ENCODE measurements around the gene SASS6.

The SASS6 gene

DNA sequence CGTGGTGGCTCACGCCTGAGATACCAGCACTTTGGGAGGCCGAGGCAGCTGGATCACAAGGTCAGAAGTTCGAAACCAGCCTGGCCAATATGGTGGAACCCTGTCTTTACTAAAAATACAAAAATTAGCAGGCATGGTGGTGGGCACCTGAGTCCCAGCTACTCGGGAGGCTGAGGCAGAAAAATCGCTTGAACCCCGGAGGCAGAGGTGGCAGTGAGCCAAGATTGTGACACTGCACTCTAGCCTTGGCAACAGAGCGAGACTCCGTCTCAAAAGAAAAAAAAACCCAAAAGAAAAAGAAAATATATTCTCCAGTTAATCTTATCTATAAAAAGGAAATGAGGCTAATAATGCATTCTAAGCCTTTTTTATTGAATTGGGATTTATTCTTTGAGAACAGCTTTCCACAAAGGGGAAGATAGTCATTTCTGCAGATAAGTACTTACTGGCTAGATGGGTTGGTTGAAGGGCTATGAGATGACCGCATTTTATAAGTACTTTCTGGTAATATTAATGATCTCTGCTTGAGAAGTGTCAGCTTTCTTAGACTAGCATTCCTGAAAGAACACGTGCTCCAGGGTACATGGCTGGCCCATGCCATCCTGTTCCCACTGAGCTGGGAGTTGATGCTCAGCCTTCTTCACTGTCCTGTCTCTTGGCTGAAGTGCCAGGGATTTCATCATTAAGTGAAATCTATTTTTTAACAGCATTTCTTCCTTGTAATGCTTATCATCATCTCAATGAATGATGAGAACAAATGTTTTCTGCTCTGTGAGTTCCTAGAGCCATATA lies 57.9 kb downstream of the SASS6 start:
- DNase-seq (ENCODE audit: low read depth, low spot score) = no peak
- in situ Hi-C loops (cut with HindIII; ENCODE audit: low sequenced_read_pairs) = no loop called here
- no peak overlapping the region for H3K4me3 ChIP-seq (ENCODE audit: low read depth, low read length)
- TF ChIP-seq, protein P1, sequence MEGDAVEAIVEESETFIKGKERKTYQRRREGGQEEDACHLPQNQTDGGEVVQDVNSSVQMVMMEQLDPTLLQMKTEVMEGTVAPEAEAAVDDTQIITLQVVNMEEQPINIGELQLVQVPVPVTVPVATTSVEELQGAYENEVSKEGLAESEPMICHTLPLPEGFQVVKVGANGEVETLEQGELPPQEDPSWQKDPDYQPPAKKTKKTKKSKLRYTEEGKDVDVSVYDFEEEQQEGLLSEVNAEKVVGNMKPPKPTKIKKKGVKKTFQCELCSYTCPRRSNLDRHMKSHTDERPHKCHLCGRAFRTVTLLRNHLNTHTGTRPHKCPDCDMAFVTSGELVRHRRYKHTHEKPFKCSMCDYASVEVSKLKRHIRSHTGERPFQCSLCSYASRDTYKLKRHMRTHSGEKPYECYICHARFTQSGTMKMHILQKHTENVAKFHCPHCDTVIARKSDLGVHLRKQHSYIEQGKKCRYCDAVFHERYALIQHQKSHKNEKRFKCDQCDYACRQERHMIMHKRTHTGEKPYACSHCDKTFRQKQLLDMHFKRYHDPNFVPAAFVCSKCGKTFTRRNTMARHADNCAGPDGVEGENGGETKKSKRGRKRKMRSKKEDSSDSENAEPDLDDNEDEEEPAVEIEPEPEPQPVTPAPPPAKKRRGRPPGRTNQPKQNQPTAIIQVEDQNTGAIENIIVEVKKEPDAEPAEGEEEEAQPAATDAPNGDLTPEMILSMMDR (IDR thresholded peaks at IDR 0.05; ENCODE audit: low read depth, low read length) = no peak

DNA sequence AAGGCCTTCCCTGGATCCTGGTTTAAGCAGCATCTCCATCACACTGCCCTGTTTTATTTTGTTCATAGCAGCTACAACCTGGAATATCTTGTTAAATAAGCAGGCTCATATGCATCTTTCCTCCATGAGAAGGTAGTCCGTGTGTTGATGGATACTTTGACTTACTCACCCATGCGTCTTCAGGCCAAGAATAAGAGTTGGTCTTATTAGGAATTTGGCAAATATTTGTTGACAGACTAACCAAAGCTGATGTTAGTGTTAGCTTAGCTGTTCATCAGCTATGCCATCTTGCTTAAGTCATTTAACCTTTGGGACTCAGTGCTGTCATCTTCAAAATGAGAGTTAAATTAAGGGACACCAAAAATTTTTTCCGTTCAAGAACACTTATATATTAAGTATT lies 59.2 kb downstream of the SASS6 start:
- in situ Hi-C loops (cut with HindIII; ENCODE audit: low sequenced_read_pairs) = no loop called here
- TF ChIP-seq, protein P1 (IDR thresholded peaks at IDR 0.05; ENCODE audit: low read depth, low read length) = no peak
- DNase-seq (ENCODE audit: low read depth, low spot score) = no peak
- H3K4me3 ChIP-seq (ENCODE audit: low read depth, low read length) = no peak overlapping the region

DNA sequence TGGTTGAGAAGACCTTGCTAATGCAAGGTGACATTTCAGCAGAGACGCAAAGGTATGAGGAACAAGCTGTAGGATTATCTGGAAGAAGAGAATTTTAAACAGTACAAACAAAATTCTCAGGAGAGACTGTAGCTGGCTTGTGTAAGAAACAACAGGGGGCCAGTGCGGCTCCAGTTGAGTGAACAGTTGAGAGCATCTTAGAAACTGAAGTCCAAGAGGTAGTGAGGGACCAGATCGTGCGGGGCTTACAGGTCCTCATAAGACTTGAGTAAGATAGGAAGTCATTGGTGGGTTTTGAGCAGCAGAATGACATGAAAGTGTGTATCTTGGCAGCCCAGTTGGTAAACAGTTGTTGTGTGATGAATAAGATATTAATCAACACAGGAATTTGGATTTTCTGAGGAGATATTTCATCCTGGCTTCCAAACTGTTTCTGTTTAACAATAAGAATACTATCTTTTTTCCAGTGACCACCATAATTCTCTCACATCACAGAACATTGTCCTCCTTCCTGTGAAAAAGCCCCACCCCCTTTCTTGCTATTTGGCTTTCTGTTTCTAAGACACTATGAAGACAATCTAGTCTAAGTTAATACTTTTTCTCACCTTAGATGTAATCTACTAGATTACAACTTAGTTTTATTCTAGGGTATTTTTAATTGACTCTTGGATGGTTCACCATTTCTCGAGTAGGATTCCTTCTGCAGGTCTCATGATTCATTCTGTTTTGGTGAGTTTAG lies 62.4 kb downstream of the SASS6 start:
- DNase-seq (ENCODE audit: low read depth, low spot score) = no peak
- TF ChIP-seq, protein P1 (IDR thresholded peaks at IDR 0.05; ENCODE audit: low read depth, low read length) = no peak
- no peak overlapping the region for H3K4me3 ChIP-seq (ENCODE audit: low read depth, low read length)
- in situ Hi-C loops (cut with HindIII; ENCODE audit: low sequenced_read_pairs) = no loop called here

DNA sequence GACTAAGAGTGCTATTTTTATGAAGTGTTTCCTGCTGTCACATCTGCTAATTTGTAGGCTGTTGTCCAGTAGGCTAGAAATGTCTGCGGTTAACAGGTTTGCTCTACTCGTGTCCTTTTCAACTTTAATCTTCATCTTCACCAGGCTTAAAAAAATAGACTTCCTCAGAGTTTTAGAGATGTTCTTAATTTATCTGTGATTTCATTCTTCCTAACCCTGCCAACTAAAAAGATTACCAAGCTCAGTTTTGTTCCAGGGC lies 66.8 kb downstream of the SASS6 start:
- DNase-seq (ENCODE audit: low read depth, low spot score) = no peak
- no peak overlapping the region for H3K4me3 ChIP-seq (ENCODE audit: low read depth, low read length)
- in situ Hi-C loops (cut with HindIII; ENCODE audit: low sequenced_read_pairs) = no loop called here
- TF ChIP-seq, protein P1 (IDR thresholded peaks at IDR 0.05; ENCODE audit: low read depth, low read length) = no peak

DNA sequence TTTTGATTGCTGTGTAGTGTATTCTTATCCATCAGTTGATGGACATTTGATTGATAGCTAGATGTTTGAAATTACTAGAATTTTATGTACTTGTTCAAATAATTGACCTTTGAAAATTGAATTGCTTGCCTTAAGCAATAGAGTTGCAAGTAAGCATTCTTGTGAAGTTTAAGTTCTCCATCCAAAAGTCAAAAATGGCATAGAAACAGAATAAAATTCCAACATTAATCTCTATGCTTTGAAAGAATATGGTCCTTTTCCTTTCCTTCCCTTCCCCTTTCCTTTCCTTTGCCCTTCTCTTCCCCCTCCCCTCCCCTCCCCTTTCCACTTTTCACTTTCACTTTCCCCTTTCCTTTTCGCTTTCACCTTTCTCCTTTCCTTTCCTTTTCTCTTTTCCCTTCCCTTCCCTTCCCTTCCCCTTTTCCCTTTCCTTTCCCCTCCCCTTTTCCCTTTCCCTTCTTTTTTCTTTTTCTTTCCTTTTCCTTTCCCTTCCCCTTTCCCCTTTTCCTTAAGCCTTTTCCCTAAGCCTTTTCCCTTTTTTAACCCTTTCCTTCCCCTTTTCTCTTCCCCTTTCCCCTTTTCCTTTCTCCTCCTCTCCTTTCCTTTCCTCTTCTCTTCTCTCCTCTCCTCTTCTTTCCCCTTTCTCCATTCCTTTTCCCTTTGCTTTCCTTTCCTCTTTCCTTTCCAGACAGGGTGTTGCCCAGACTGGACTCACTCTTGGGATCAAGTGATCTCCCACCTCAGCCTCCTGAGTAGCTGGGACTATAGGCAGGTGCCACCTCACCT lies 67.4 kb downstream of the SASS6 start:
- in situ Hi-C loops (cut with HindIII; ENCODE audit: low sequenced_read_pairs) = no loop called here
- TF ChIP-seq, protein P1 (IDR thresholded peaks at IDR 0.05; ENCODE audit: low read depth, low read length) = no peak
- no peak overlapping the region for H3K4me3 ChIP-seq (ENCODE audit: low read depth, low read length)
- no peak for DNase-seq (ENCODE audit: low read depth, low spot score)

DNA sequence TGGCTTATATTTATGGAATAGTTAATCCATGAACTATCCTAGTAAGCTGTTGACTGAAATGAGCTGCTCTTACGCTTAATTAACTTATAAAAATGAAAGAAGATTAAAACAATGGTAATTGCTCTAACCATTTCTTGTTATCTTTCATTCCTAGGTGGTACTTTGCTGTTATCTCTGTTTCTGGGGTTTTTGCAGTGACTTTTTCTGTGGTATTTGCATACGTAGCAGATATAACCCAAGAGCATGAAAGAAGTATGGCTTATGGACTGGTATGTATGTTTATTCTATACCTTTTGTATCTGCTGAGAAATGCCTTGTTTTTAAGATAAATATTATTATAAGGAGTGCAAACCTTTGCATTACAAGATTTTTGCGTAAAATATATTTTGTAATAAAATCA lies 71.0 kb downstream of the SASS6 start:
- H3K4me3 ChIP-seq (ENCODE audit: low read depth, low read length) = no peak overlapping the region
- in situ Hi-C loops (cut with HindIII; ENCODE audit: low sequenced_read_pairs) = no loop called here
- DNase-seq (ENCODE audit: low read depth, low spot score) = no peak
- TF ChIP-seq, protein P1 (IDR thresholded peaks at IDR 0.05; ENCODE audit: low read depth, low read length) = no peak
